GM10847 (cell line): Measurements from ENCODE around the gene KLHL1.

ENCODE experiments used
- POLR2A ChIP-seq: IDR thresholded peaks from 2 replicates; pipeline ENCODE4 v1.6.1; 2011; ENCODE audit not compliant: insufficient read length; ENCODE audit errors: extremely low read depth

KLHL1 gene

GRCh38 chr13:69828527-69828926 is 279.7 kb downstream of the KLHL1 start:
- TF ChIP-seq POLR2A, result no peak

GRCh38 chr13:69820180-69820579 is 288.1 kb downstream of the KLHL1 start:
- TF ChIP-seq POLR2A, result no peak

GRCh38 chr13:69817333-69817869 is 290.9 kb downstream of the KLHL1 start:
- TF ChIP-seq POLR2A, result no peak

- TF ChIP-seq POLR2A, result no peak
Observed at GRCh38 chr13:69809152-69809551, 299.1 kb downstream of the KLHL1 start.

- TF ChIP-seq POLR2A, result no peak
Observed at GRCh38 chr13:69796256-69796655, 312.0 kb downstream of the KLHL1 start.

GRCh38 chr13:69793783-69794453 is 314.3 kb downstream of the KLHL1 start:
- no peak for TF ChIP-seq POLR2A

- no peak for TF ChIP-seq POLR2A
Observed at GRCh38 chr13:69776937-69777336, 331.3 kb downstream of the KLHL1 start.

- TF ChIP-seq POLR2A, result no peak
Observed at GRCh38 chr13:69769608-69770007, 338.6 kb downstream of the KLHL1 start.

GRCh38 chr13:69761581-69761980 is 346.7 kb downstream of the KLHL1 start:
- no peak for TF ChIP-seq POLR2A

GRCh38 chr13:69755101-69755500 is 353.2 kb downstream of the KLHL1 start:
- no peak for TF ChIP-seq POLR2A

GRCh38 chr13:69751259-69751658 is 357.0 kb downstream of the KLHL1 start:
- no peak for TF ChIP-seq POLR2A

GRCh38 chr13:69737129-69737935 is 370.9 kb downstream of the KLHL1 start:
- TF ChIP-seq POLR2A, result no peak

GRCh38 chr13:69721631-69722030 is 386.6 kb downstream of the KLHL1 start:
- no peak for TF ChIP-seq POLR2A

- TF ChIP-seq POLR2A, result no peak
Observed at GRCh38 chr13:69720278-69720983, 387.8 kb downstream of the KLHL1 start.

- no peak for TF ChIP-seq POLR2A
Observed at GRCh38 chr13:69706807-69707206, 401.4 kb downstream of the KLHL1 start.

GRCh38 chr13:69704311-69704710 is 403.9 kb downstream of the KLHL1 start:
- TF ChIP-seq POLR2A, result no peak
